KOPT-K1 (cell line): Measurements from ENCODE around the gene AMOT.
A peak's percentile ranks its signal among the peaks of the same experiment; 100 is the strongest.

Experiments used
- H3K27ac ChIP-seq: fragments of 200-600 bp; sonication (generic); 2 replicates; pipeline ENCODE4 v1.5.1; 2016; ENCODE audit warnings: antibody characterized with exemption, mild to moderate bottlenecking, low read depth, low read length; ENCODE audit not compliant: poor library complexity, severe bottlenecking
- H3K36me3 ChIP-seq: fragments of 200-600 bp; sonication (generic); 2 replicates; pipeline ENCODE4 v1.5.1; 2017; ENCODE audit warnings: antibody characterized with exemption, mild to moderate bottlenecking, low read length, moderate library complexity; ENCODE audit not compliant: insufficient read depth
- H3K9me3 ChIP-seq: fragments of 200-600 bp; sonication (generic); 2 replicates; pipeline ENCODE4 v1.5.1; 2017; ENCODE audit warnings: antibody characterized with exemption, low read length, mild to moderate bottlenecking; ENCODE audit not compliant: insufficient read depth, poor library complexity, severe bottlenecking

AMOT gene

GRCh38 chrX:112849016-112849415 is 8.4 kb upstream of the AMOT start:
- H3K36me3 ChIP-seq, result no peaks in the 10 kb centered on the region
- no peak overlapping the region for H3K27ac ChIP-seq
- H3K9me3 ChIP-seq, result no peaks in the 10 kb centered on the region

DNA sequence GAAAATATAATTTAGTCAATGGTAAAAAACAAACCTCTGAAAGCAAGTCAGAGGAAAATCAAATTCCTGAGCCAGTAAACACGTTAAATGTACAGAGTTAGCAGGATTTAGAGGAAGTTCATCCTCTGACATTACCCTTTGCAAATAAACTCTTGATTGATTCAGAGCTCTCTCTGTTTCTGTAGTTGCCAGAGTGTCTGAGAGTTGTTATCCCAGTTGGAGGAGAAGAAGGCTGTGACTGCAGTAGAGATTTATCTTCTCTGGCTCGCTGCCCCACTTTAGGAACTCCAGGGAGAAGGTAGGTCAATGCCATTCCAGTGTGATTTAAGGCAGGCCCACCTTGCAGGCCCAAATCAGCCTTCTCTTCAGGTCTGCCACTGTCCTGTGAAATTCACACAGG is 6.2 kb upstream of the AMOT start:
- Histone ChIP-seq H3K27ac (no peak overlapping the region), H3K9me3 (no peaks in the 10 kb centered on the region), H3K36me3 (no peaks in the 10 kb centered on the region)

DNA sequence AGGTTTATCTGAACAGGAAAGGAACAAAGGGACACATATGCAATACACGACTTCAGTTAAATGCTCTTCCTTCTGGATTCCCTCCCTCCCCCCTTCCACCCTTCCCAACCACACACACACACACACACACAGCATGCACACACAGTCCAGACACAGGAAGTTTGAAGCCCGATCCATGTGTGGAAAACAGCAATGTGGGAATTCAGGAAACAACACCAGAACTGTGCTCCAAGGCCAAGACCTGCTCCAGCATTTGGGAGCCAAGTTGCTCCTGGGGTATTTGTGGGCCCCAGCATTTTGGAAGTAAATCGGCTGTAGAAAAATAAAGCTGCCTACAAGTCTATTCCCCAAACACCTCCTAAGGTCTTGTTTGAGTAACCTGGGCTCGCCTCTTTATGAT is 5.6 kb upstream of the AMOT start:
- Histone ChIP-seq H3K27ac (no peak overlapping the region), H3K36me3 (no peaks in the 10 kb centered on the region)

GRCh38 chrX:112844250-112844649 is 3.6 kb upstream of the AMOT start:
- no peaks in the 10 kb centered on the region for H3K36me3 ChIP-seq
- no peaks in the 10 kb centered on the region for H3K9me3 ChIP-seq
- no peak overlapping the region for H3K27ac ChIP-seq

More for the DNA sequence above, 5.6 kb upstream of the AMOT start:
- no peaks in the 10 kb centered on the region for H3K9me3 ChIP-seq

- Histone ChIP-seq H3K9me3 (no peaks in the 10 kb centered on the region), H3K27ac (peak overlapping the region; percentile 55), H3K36me3 (no peaks in the 10 kb centered on the region)
These were observed 1.2 kb upstream of the AMOT start for GRCh38 chrX:112841820-112842157.

GRCh38 chrX:112841114-112841819 is 636 bp upstream of the AMOT start:
- H3K9me3 ChIP-seq, result no peaks in the 10 kb centered on the region
- peak overlapping the region; percentile 79 for H3K27ac ChIP-seq
- H3K36me3 ChIP-seq, result no peaks in the 10 kb centered on the region

DNA sequence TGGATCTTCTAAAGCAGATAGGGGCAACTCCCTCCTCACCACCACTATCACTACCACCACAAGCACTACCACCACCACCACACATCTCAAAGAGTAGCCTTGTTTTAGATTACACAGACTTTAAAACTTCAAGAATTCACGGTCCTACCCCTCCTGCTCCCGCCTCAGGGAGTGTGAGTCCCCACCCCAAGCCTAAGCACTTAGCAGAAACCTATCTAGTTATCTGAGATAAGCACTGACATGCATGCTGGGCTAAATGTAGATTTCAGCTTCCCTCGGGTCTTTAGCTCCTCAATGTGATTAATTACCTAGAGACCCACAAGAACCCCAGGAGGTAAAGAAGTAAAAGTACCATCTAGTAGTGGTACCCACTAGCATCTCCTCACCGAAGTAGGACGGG is 775 bp downstream of the AMOT start:
- no peaks in the 10 kb centered on the region for H3K9me3 ChIP-seq
- no peaks in the 10 kb centered on the region for H3K36me3 ChIP-seq
- H3K27ac ChIP-seq, result peak overlapping the region; percentile 79

GRCh38 chrX:112837531-112837930 is 3.1 kb downstream of the AMOT start:
- Histone ChIP-seq H3K27ac (no peak overlapping the region), H3K36me3 (no peaks in the 10 kb centered on the region), H3K9me3 (no peaks in the 10 kb centered on the region)

DNA sequence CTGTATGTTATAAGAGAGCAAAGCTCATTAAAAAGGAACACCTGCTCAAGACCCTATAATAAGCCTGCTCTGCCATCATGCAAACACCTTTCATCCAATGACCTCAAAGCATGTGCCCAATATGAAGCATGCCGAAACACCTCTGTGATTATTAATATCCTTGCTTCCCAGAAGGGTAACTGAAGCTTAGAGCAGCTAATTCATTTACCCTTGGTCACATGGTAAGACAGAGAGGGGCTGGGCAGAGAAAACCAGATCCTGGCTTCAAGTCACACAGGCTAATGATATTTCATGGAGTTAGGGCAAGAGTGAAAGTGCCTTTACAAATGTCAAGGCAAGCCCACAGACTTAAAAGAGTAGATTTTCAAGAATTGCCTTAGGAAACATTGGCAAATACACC is 5.6 kb downstream of the AMOT start:
- Histone ChIP-seq H3K9me3 (no peaks in the 10 kb centered on the region), H3K36me3 (no peaks in the 10 kb centered on the region), H3K27ac (no peak overlapping the region)

DNA sequence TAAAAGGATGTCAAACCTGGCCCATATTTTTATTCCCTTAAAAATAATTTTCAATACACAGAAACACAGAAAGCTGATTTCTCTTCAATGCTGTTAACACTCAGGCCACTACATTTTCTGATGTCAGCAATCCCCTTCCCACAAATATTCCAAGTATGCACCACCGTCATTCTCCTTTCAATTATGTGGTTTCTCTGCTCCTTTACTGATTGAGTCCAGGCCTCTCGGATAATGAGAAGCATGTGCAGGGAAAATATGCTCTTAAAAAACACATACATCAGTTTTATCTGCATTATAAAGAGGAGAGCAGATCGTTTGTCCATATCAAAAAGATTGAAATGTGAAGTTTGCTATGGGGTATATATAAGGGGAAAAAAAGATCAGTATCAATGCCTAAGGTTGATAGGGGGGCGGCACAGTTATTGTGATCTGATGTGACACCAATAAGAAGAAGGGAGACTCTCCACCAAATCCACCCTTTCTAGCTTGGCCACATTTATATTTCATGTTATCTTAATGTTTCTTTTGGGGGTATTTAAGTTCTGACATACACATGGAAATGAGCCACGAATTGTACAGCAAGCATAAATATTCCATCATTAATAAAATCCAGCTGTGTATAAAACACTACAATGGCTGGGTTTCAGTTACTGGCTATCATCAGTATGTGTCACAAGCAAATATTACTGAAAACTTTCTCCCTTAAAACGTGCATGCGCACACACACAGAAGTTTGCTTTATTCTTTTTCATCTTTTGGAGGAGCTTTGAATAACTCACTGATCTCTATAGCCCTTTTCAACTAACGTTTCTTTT is 6.4 kb downstream of the AMOT start:
- H3K9me3 ChIP-seq, result no peaks in the 10 kb centered on the region
- no peak overlapping the region for H3K27ac ChIP-seq
- H3K36me3 ChIP-seq, result no peaks in the 10 kb centered on the region

- no peaks in the 10 kb centered on the region for H3K9me3 ChIP-seq
- H3K36me3 ChIP-seq, result no peaks in the 10 kb centered on the region
- no peak overlapping the region for H3K27ac ChIP-seq
These were observed 8.0 kb downstream of the AMOT start for GRCh38 chrX:112832481-112833095.

DNA sequence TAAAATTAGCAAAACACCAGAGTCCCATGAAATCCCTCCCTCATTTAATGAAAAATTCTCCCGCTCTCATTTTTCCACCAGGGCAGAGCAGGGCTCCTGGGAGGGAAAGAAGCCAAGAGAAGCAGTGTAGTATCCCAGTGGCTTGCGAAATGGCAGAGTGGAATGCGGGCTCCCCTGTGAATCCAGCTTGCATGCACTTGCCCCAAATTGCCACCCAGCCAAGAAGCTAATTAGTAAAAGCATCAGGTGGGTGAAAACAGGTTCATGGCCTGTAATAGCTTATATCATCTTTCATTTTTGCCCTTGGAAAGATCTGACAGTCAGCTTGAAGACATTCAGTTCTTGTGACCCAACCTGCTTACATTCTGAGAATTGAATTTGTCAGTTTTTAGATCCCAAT is 10.1 kb downstream of the AMOT start:
- Histone ChIP-seq H3K9me3 (no peaks in the 10 kb centered on the region), H3K27ac (no peak overlapping the region), H3K36me3 (no peaks in the 10 kb centered on the region)

DNA sequence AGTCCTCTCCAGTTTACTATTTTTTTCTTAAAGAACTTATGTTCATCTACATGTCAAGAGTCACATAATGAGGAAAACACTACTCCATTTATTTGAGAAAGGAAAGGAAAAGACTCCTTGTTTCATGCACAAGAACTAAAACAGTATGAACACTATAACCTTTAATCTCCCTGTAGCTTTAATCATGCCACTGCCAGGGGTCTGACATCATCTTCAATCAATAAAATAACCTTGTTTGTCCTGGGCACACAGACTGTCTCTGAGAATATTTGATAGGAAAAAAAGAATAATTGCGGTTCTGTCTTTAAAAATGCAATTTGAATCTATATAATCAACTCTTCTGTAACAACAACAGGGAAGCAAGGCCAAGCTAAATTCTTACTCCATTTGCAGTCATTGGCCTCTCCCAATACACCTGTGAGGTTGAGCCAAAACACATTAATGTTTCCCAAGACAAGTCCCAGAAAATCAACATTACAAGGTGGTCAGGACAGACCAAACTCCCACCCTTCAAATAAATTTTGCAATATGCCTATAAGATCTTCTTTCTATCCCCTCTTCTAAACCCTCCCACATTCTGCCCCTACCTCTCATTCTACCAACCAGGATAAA is 13.2 kb downstream of the AMOT start:
- Histone ChIP-seq H3K36me3 (no peaks in the 10 kb centered on the region), H3K27ac (no peak overlapping the region)

GRCh38 chrX:112826023-112826422 is 14.6 kb downstream of the AMOT start:
- Histone ChIP-seq H3K27ac (no peak overlapping the region), H3K9me3 (no peaks in the 10 kb centered on the region), H3K36me3 (no peaks in the 10 kb centered on the region)

More for the DNA sequence above, 13.2 kb downstream of the AMOT start:
- H3K9me3 ChIP-seq, result no peaks in the 10 kb centered on the region

- H3K27ac ChIP-seq, result no peak overlapping the region
- no peaks in the 10 kb centered on the region for H3K9me3 ChIP-seq
- H3K36me3 ChIP-seq, result no peaks in the 10 kb centered on the region
These were observed 17.7 kb downstream of the AMOT start for GRCh38 chrX:112822892-112823291.
